Measurements from ENCODE around the gene NOS1AP.
A peak's percentile ranks its signal among the peaks of the same experiment; 100 is the strongest.
"Not testable (repeated sequence)": the region's sequence is repeated elsewhere in the genome, so short reads cannot be mapped to it uniquely, and the experiment has no call there.

NOS1AP gene

DNA sequence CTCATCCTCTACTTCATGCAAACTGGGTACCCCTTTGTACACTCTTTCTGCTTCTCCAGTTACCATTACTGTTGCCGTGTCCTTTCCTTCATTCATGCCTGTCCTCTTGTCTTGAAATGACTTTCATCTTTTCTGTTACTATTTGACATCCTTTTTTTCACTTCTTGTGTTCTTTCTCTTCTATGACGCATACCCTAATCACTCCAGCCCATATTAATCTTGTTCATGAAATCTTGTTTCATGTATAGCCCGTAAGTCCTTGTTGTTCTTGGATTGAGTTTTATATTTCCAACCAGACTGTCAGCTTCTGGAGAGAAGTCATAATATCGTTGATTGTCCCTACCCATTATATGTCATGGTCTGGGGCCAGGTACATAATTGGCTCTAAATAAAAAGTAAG is 126.1 kb downstream of the NOS1AP start:
- DNase-seq (ENCODE audit: low read depth): no peak

DNA sequence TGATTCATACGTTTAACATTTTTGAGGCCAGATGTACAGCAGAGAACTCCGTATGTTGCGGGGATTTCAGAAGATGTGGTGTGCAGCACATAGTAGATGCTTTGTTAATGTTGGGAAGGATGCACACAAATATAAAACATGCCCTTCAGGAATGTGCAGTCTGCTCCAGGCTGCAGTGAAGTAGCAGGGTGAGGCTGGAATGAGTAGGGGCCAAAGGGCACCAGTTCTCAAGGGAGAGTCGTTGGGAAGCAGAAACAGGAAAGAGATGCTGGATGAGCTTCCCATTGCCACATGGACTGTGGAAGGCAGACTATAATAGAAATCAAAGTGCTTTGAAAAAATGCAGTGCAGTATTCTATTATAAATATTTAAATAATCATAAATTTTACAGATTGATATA is 126.9 kb downstream of the NOS1AP start:
- DNase-seq (ENCODE audit: low read depth): no peak

DNA sequence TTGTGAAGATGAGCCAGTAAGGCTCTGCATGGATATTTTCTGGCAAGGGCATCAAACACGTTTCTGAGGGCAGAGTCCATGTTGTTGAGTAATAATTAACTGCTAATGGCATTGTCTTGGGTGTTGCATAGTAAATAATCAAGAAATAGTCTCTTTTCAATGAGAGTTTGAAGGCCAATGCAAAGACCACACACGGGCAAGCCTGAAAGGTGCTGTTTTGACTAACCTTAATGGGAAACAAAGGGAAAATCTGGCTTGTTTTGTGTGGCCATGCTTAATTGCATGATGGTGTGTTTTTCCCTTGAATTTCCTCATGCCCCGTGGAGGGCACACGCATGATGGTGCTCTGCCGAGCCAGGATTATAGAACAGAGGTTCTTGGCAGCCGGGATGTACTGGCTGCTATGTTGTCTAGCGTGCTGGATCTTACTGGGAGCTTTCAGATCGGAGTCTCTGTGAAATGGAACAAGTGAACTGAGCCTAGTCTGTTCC is 127.6 kb downstream of the NOS1AP start:
- DNase-seq (ENCODE audit: low read depth): no peak

DNA sequence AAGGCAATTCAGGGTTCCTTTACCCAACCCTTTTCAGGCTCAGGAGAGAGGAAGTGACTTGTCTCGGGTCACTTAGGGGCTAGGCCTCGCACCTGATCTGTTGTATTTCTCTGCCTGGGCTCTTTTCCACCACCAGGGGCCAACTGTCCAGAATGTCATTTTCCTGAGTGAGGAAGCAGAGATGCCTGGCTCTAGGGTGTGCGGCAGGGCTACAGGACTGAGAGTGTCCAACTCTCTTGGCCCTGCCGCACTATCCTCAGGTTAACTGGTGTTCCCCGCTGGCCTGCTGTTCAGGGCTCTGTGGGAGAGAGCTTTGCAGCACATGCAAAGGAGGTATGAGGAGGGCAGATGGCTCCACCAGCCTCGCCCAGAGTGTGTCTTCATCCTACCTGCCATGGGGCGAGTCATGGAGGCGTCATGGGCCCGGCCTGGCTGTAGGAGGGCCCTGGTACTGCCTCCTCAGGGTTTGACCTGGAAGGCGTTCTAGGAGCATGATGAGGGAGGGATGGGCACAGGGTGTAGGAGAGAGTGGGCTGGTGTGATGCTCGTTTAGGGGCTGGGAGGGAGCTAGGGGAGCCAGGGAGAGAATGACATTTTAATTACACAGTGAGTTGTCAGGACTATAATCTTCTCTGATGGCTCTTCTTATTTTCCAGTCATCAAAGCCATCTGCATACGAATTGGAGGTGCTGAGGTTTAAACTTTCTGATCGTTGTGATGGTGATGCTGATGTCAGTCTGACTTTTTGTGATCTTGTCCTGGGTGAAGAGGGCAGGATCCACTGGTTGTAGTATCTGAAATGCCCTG is 128.3 kb downstream of the NOS1AP start:
- DNase-seq (ENCODE audit: low read depth): no peak

DNA sequence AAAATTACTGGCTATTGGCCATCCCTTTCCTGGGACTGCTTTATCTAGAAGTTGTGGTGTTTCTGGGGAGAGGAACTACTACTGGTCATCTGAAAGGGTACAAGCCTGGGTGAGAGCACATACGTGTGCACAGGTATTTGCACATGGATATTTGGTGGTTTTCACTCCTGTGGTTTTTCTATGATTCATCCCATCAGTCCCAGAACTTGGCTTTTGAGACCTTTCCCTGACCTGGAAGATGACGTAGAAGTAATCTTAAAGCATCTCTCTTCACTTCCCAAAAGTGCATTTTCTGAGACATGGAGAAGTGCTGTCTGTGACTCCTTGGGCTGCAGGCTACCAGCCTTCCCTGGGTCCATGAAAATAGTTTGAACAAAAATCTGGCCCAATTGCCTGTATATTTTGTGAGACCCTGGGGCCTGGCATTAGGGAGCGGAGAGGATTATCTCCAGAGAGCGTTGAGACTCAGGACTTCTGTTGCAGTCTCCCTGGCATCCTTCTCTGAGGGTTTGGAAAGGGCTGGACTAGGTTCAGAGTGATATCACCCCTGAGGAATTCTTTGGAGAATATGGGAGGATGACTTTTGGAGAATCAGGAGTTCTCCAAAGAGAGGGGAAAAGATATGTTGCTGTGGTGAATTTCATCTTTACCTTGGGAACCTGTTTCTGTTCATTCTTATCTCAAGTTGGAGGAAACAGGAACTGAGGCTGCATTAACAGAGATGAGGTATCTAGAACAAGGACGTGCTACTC is 130.8 kb downstream of the NOS1AP start:
- DNase-seq (ENCODE audit: low read depth): peak; percentile 40

DNA sequence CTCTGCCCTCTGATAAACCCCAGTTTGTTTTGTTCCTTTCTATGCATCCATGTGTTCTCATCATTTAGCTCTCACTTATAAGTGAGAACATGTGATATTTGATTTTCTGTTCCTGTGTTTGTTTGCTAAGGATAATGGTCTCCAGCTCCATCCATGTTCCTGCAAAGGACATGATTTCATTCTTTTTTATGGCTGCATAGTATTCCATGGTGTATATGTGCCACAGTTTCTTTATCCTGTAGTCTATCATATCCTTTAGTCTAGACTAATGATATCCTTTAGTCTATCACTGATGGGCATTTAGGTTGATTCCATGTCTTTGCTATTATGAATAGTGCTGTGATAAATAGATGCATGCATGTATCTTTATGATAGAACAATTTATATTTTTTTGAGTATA is 131.6 kb downstream of the NOS1AP start:
- not testable (repeated sequence) for DNase-seq (ENCODE audit: low read depth)

DNA sequence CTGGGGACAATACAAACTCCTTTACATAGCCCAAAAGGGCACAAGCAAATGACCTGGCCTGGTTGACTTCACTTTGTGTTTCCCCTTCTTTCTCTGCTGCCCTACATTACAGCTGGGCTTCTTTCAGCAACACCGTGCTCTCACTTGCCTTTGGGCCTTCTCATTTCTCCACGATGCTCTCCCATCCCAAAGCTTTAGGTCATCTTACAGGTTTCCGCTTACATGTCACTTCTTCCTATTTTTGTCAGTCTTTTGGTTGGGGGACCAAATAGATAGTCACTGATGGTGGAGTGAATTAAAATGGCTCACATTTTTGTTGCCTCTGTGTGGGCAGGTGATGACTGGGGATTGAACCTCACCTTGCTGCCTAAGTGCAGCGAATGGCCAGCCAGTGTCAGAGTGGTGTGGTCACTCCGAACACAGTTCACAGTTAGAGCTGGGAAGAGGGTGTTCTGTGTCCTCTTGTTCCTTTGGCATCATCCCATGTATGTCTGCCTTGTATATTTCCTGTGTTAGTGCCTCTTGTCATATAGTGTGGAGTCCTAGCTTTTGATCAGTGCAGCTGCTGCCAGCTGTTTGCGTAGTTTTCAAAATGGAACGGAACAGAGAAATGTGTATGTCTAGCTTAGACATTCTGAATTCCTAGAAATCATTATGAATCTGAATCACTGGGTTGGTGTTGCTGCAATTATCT is 134.8 kb downstream of the NOS1AP start:
- DNase-seq (ENCODE audit: low read depth): no peak

DNA sequence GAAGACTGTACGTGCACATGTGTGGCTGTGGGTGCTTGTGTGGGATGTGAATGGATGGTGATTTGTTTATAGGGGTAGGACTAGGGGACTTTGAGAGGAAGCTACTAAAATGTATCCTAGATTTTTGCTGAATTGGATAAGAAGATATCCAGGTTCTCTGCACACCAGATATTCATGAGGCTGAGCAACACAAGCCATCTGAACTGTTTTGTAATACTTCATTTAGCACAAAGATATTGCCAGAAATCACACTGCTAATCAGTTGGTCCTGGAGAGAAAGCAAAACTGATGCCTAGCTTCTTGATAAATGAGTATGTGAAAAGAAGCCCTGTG is 135.3 kb downstream of the NOS1AP start:
- DNase-seq (ENCODE audit: low read depth): no peak

DNA sequence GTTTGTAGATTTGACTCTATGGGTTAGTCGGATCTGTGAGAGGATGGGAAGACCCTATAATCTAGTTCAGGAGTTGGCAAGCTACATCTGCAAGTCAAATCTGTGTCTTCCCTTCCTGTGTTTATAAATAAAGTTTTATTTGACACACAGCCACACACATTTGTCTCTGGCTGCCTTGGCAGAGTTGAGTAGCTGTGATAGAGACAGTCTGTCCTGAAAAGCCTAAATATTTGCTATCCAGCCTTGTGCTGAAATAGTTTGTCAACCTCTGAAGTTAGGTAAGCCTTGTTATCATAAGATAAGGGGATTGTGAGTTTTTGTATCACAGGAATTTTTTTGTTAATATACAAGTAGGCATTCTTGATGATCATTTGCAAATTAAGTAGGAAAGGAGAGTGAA is 136.8 kb downstream of the NOS1AP start:
- DNase-seq (ENCODE audit: low read depth): no peak

DNA sequence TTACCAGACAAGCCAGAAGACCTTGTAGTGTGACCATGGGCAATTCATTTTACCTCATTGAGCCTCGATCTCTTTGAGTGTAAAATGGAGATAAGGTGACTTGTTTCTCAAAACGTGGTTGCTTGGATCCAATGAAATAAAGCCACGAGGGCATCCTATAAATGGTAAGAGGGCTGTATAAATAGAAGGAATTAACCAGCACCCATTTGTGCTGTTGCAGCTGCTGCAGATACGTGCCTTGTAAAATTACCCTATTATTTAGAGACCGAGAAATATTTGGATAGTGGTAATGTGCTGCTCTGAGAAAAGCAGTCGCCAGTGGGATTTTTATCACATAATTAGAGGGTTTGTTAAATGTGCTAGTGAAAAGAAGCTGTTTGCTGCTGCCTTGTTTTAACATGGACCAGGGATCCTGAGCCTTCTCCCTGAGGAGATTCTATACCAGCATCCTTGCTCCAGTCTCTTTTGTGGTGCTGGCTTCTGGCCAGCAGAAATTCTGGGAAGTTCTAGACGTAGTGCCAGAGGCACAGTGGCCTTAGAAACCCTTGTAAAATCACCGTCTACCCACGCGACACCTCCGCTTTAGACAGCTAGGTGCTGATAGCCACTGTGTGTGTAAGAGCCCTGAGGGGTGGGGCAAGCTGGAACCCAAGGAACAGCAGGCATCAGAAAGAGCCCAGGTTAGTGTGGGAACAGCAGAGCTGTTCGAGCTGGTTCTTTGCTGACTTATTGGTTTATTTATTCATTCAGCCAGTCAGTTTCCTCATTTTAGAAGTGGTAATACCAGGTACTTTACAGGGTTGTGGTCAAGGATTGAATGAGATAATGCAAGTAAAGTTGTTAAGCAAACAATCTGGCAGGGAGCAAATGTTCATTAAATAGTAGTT is 137.5 kb downstream of the NOS1AP start:
- no peak for DNase-seq (ENCODE audit: low read depth)

DNA sequence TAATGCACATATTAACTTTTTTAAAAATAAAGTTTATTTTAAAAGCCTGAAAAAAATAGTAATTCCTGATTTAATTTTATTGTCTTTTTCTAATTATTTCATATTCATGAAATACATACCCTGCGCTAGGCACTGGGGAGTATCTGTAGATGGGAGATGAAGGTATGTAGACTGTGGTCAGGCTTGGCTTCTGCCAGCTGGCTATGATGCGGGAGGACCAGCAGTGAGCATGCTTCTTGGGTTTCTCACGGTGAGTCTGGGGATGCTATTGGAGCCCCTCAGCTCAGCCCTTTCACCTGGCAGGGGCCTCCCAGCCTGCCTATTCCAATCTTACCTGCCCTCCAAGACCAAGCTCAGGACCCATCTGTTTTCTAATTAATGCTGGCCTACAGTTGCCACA is 138.4 kb downstream of the NOS1AP start:
- DNase-seq (ENCODE audit: low read depth): no peak

DNA sequence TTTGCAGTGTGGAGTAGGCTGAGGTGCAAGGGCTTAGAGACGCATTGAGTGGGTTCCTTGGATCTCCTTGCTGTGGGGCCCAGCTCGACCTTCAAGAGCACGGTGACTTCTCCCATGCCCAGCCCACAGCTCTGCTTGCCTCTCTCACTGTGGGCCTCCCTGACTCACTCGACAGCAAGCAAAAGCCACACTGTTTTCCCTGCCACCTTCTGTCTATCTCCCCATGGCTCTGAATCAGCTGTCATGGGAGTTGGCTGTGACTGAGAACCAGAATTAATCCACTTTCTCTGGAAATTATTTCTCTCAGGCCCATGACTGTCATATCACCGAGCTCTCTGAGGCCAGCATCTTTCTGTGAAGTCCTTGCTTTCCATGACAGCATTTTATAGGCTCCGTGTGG is 140.7 kb downstream of the NOS1AP start:
- DNase-seq (ENCODE audit: low read depth): no peak

DNA sequence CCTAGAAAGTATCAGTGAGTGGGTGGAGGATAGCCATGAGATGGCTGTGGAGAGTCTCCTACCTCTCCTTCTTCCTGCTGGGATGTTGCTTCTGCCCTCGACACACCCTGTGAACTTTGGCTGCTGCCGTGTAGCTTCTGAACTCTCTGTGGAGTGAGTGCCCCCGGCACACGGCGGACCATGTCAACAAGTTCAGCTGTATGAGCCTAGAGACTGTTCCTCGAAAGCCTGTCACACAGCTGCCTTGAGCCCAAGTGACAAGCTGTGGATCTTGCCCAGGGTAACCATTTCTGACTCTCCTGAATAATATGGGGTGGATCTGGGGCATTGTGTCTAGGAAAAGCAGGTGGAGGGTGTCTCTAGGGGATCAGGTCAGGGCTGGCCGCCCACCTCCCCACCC is 143.2 kb downstream of the NOS1AP start:
- DNase-seq (ENCODE audit: low read depth): no peak

DNA sequence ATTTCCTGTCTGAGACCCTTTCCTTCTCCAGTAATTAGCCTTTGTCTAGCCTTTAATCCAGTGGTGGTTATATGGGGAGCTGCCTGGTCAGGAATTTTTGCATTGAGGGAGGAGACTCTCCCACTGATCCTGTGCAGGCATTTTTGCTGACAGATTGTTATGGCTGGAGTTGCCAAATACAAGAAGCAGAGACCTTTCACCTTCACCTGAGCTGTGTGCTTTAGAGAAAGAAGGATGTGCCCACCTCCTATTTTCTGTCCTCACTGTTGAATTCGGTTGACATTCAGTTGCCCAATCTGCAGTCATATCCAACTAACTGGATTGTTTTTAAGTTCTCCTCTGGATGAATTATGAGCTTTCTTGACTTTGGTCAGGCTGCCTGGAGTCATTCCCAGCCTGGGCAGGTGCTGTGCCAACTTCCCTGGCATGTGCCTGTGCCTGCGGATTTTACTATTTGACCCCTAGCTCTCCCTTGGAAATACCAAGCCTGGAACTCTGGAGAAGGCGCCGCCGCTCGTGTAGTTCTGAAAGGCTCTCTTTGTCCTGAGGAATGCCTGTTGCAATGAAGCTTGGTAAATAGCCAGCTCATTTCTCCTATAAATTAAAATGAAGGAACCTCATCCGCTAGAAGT is 143.9 kb downstream of the NOS1AP start:
- DNase-seq (ENCODE audit: low read depth): no peak

DNA sequence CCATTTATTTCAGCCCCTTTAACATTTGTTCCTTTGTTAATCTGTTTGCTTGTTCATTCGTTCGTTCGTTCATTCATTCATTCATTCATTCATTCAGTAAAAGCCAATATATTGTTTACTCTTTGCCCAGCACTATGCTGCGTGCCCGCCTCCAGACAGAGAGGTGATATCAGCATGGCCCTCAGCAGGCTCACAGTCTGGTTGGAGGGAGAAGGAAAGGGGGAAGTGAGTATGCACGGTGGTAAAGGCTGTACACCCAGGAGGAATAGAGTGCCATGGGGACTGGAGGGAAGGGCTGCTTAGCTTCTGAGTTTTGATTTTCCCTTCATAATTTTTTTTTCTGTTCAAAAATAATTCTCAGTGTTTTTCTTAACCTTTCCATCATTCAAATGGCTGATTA is 144.7 kb downstream of the NOS1AP start:
- DNase-seq (ENCODE audit: low read depth): no peak

DNA sequence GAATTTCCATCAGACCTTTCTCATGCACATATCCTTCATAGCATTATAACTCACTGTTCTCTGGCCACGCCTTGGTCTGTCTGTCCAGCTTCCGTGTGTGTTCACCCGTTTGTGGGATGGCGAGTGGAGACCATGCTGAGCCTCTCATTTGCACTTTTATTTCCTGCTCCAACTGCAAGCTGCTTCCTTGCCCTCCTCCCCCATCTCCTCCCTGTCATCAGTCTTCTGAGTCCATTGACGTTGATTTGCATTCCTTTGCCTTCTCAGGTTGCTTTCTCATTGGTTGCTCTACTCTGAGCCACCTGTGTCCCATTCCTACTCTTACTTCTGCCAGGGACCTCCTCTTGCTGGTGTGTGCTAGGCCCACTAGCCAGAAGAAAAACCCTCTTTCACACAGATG is 146.4 kb downstream of the NOS1AP start:
- DNase-seq (ENCODE audit: low read depth): no peak

DNA sequence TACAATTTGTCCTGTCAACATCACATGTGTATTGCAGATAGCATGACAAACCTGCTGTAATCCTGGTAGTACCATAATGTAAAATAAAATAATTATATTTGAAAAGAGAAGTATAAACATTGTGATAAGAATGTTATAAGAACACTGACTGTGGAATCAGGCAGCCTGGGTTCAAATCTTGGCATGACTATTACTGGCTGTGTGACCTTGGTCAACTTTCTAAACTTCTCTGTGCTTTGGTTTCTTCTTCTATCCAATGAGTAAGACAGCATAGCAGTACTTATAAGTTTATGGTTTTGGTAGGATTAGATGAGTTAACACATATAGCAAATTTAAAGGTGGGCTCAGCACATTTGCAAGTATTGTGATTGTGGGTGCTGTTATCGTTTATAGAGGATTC is 147.1 kb downstream of the NOS1AP start:
- DNase-seq (ENCODE audit: low read depth): no peak

DNA sequence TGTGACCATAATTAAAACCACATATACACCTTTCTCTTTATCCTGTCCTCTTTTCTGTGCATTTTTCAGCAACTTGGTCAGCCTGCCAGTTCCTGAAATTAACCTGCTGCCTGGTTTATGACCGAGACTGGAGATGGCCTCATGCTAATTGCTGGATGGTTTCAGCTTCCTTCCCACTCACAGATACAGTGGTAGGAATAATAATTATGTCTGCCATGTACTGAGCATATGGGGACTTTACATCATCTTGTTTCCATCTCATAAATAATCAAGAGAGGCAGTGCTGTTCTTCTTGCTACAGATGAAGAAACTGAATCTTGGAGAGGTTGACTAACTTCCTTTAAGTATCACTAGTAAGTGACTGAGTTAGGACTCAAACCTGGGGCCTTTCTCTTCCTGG is 148.2 kb downstream of the NOS1AP start:
- DNase-seq (ENCODE audit: low read depth): no peak

DNA sequence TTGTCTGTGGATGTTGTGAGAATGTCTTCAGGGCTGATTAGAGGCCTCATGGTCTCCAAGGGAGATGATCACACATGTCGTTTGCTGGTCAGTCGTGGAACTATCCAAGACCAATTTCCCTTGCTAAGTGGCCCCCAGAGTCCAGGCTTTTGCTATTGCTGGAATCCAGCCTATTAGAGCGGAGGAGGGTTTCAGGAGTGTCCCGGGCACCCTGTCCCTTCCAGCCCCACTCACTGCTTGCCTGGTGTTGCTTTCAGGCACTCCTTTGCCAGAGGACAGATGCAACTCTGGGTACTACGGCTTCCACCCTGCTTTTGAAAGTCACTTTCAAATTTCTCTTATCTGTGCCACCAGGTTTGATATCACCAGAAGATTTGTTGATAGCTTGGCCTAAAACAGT is 149.1 kb downstream of the NOS1AP start:
- DNase-seq (ENCODE audit: low read depth): no peak

DNA sequence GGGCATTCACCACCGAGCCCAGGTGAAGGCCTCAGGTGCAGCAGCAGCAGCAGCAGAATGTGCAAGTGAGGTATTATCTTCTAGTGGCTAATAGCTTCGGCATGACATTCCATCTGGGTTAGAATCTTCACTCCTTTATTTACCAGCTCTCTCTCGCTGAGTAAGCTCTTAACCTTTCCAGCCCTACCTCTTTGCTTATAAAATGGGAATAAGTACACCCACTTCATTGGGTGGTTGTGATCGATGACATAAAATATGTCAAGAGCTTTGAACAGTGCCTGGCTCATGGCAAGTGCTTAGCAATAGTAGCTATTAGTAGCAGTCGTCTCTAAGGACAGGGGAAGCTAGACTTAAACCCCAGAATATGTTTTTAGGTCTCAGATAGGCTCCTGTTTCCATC is 149.5 kb downstream of the NOS1AP start:
- DNase-seq (ENCODE audit: low read depth): no peak

DNA sequence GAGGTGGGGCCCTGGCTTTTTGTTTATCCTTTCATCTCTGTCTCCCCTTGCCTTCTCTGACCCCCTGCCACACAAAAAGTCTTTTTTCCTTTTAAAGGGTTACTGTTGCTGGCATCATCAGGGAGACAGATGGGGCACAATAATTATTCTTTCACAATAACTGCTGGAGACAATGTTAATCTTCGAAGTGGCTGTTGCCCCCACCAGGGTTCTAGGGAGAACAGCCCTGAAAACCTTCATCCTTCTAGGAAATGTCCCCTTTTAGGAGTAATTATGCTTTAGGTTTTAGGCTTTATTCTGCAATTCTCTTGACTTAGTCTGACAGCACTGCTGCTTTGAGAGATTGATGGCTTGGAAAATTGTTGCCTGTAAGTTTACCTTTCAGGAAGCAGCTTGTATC is 150.0 kb downstream of the NOS1AP start:
- no peak for DNase-seq (ENCODE audit: low read depth)
